Gastroesophageal sphincter (tissue), 4 donors: Measurements from ENCODE around the gene DCTN2. TPM values are rescaled to one million over a fixed set of nuclear protein-coding genes. Genes with fewer than 3 reads are reported as not detected.

Experiments used
- ATAC-seq: fragments of 150-250 bp; one replicate; pipeline ENCODE4 v1.9.1; 2016; ENCODE audit warnings: mild to moderate bottlenecking, moderate library complexity
- H3K27ac ChIP-seq, 4 donors: fragments of 200-600 bp; sonication (generic) in 3 of 4; 1 replicate in 3 of 4; 2 replicates in 1 of 4; pipeline ENCODE4 v1.5.1; 2016 to 2019
- H3K27me3 ChIP-seq: fragments of 200-600 bp; sonication (generic); one replicate; pipeline ENCODE4 v1.5.1; 2019
- H3K36me3 ChIP-seq, 2 donors: fragments of 200-600 bp; sonication (generic); one replicate each; pipeline ENCODE4 v1.5.1; 2019; ENCODE audit warnings: control low read depth in 1 of 2
- H3K4me1 ChIP-seq, 3 donors: fragments of 200-600 bp; sonication (generic); 1 replicate in 2 of 3; 2 replicates in 1 of 3; pipeline ENCODE4 v1.5.1; 2016 to 2019; ENCODE audit warnings: control low read depth in 2 of 3
- H3K4me3 ChIP-seq, 2 donors: fragments of 200-600 bp; sonication (generic); one replicate each; pipeline ENCODE4 v1.5.1; 2019; ENCODE audit warnings: mild to moderate bottlenecking in 1 of 2, moderate library complexity in 1 of 2
- H3K9me3 ChIP-seq, 3 donors: fragments of 200-600 bp; sonication (generic); one replicate each; pipeline ENCODE4 v1.5.1; 2017 to 2019; ENCODE audit warnings: control low read depth in 2 of 3
- CTCF ChIP-seq, 4 experiments: fragments of 200-600 bp in 2 of 4; fragments of 450-650 bp in 2 of 4; sonication (generic) in 1 of 4; IDR thresholded peaks; one replicate each; pipeline ENCODE4 v1.5.1; 2017 to 2019; ENCODE audit warnings: antibody characterized with exemption in 4 of 4, mild to moderate bottlenecking in 2 of 4, moderate library complexity in 2 of 4
- EP300 ChIP-seq: sonication (generic); formaldehyde crosslinking; IDR thresholded peaks from one replicate; pipeline ENCODE4 v1.6.1; 2017; ENCODE audit warnings: antibody characterized with exemption, mild to moderate bottlenecking
- POLR2A ChIP-seq, 2 donors: fragments of 450-650 bp; IDR thresholded peaks; one replicate each; pipeline ENCODE4 v1.6.1; 2017; ENCODE audit warnings: antibody characterized with exemption in 2 of 2, mild to moderate bottlenecking in 2 of 2, moderate library complexity in 1 of 2
- POLR2AphosphoS5 ChIP-seq: sonication (generic); formaldehyde crosslinking; IDR thresholded peaks from one replicate; pipeline ENCODE4 v1.6.1; 2017; ENCODE audit warnings: antibody characterized with exemption
- WGBS, 2 donors: methylation state at CpG; one replicate each; pipeline ENCODE4 v1.1.5; 2018; ENCODE audit warnings: low coverage in 1 of 2; 5-methylcytosine and 5-hydroxymethylcytosine counted together
- total RNA-seq, 4 donors: library from RNA; depleted of rRNA; stranded (reverse); fragments of >200 nt; gene quantifications; one replicate each; pipeline ENCODE4 v1.1.0, GENCODE V29; 2016

The DCTN2 gene
- total RNA-seq, 4 donors from 2014 or later = 138 to 204 (median 182) TPM

GRCh38 chr12:57525615-57526383 lies 21.2 kb downstream of the DCTN2 start:
- ATAC-seq = no peak
- WGBS, 2 donors = 69 to 78% methylated on average over 6 to 12 of the region's 16 CpGs
- TF ChIP-seq POLR2A (IDR thresholded peaks at IDR 0.05) (no peak), CTCF (IDR thresholded peaks at IDR 0.05) (no peak), POLR2AphosphoS5 (no peak), EP300 (no peak)
- Histone ChIP-seq H3K27ac (peak overlapping the region in 3 of 4 donors; percentile 1 to 98 (median 97)), H3K4me1 (peaks cover 0 to 64% (median 32%) of the 10 kb centered on the region in 3 donors), H3K36me3 (peaks cover 0 to 70% of the 10 kb centered on the region in 2 donors), H3K27me3 (no peaks in the 10 kb centered on the region), H3K9me3 (no peaks in the 10 kb centered on the region), H3K4me3 (no peak overlapping the region)

- Histone ChIP-seq H3K36me3 (peaks cover 0 to 62% of the 10 kb centered on the region in 2 donors), H3K27me3 (no peaks in the 10 kb centered on the region), H3K4me3 (peak overlapping the region in 1 of 2 donors; percentile 79), H3K9me3 (no peaks in the 10 kb centered on the region), H3K4me1 (peaks cover 0 to 65% (median 32%) of the 10 kb centered on the region in 3 donors), H3K27ac (peak overlapping the region in 3 of 4 donors; percentile 97 to 99 (median 98))
- WGBS, 2 donors = 24 to 33% methylated on average over 5 of the region's 11 CpGs
- ATAC-seq = no peak
- TF ChIP-seq POLR2A (IDR thresholded peaks at IDR 0.05) = no peak
- no peak for TF ChIP-seq POLR2AphosphoS5
These were observed 22.0 kb downstream of the DCTN2 start for GRCh38 chr12:57524814-57525614.

- Histone ChIP-seq H3K27ac (peak overlapping the region; percentile 88 to 99 (median 98)), H3K27me3 (no peaks in the 10 kb centered on the region), H3K9me3 (no peaks in the 10 kb centered on the region), H3K36me3 (peaks cover 0 to 51% of the 10 kb centered on the region in 2 donors), H3K4me1 (peaks cover 0 to 64% (median 36%) of the 10 kb centered on the region in 3 donors), H3K4me3 (peak overlapping the region; percentile 79 to 92)
- ATAC-seq = no peak
- TF ChIP-seq EP300 (no peak), POLR2A (IDR thresholded peaks at IDR 0.05) (no peak), POLR2AphosphoS5 (no peak), CTCF (IDR thresholded peaks at IDR 0.05) (no peak)
- 55 to 60% methylated on average over 3 to 11 of the region's 14 CpGs for WGBS, 2 donors
These were observed 23.0 kb downstream of the DCTN2 start for GRCh38 chr12:57523706-57524614.

- peaks cover 0 to 43% of the 10 kb centered on the region in 2 donors for H3K36me3 ChIP-seq
- no peaks in the 10 kb centered on the region for H3K9me3 ChIP-seq
- no peak for ATAC-seq
- H3K27ac ChIP-seq = peak overlapping the region; percentile 88 to 99 (median 98)
- WGBS, 2 donors = 0% methylated on average over 6 of the region's 38 CpGs; no CpG with 5 or more reads in 1 of the 2 donors
- TF ChIP-seq CTCF (IDR thresholded peaks at IDR 0.05) = peak in 1 of 4 experiments; percentile 7
- no peak for TF ChIP-seq POLR2AphosphoS5
- TF ChIP-seq POLR2A (IDR thresholded peaks at IDR 0.05) = peak in 1 of 2 donors; percentile 49
- H3K4me3 ChIP-seq = peak overlapping the region; percentile 79 to 92
- H3K27me3 ChIP-seq = no peaks in the 10 kb centered on the region
- peaks cover 0 to 70% (median 45%) of the 10 kb centered on the region in 3 donors for H3K4me1 ChIP-seq
These were observed 23.9 kb downstream of the DCTN2 start for GRCh38 chr12:57522887-57523705.
